HG03095 (cell line): ENCODE data around the gene NGEF.

Experiments used
- ATAC-seq: cut with Tn5 transposase; IDR thresholded peaks from one replicate; pipeline ENCODE4 v1.9.1; 2021; ENCODE audit warnings: moderate library complexity; ENCODE audit not compliant: unreplicated experiment

NGEF gene

GRCh38 chr2:232974396-232974795 is 38.7 kb downstream of the NGEF start:
- no peak for ATAC-seq

GRCh38 chr2:232973796-232974195 is 39.3 kb downstream of the NGEF start:
- no peak for ATAC-seq

GRCh38 chr2:232973011-232973735 is 39.9 kb downstream of the NGEF start:
- ATAC-seq: no peak

DNA sequence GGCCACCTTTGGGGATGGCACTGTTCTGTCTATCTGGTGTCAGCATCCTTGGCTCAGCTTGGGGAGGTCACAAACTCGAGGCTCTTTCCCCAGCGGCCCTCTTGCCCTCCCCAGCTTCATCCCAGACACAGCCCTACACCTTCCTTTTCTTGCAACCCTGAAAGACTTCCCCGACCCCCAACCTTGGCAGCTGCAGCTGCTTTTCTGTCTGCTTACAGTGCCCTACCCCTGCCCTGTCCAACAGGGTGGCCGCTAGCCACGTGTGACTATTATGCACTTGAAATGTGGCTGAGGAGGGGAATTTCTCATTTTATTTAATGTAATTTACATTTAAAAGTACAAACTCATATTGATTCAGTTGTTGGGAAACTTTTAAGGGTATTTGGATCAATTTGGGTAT is 41.3 kb downstream of the NGEF start:
- ATAC-seq: no peak

GRCh38 chr2:232970051-232970450 is 43.0 kb downstream of the NGEF start:
- no peak for ATAC-seq

DNA sequence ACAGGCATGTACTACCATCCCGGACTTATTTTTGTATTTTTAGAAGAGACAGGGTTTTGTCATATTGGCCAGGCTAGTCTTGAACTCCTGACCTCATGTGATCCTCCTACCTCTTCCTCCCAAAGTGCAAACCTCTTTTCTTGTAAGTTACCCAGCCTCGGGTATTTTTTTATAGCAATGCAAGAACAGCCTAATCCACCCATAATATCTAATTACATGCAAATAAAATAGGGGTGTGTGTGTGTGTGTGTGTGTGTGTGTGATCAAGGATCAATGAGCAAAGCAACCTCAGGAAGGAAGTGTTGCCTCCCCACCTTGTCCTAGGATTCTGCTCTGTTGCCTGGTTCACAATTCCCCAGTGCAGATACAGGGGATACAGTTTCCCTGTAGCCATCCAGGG is 45.6 kb downstream of the NGEF start:
- ATAC-seq: no peak

DNA sequence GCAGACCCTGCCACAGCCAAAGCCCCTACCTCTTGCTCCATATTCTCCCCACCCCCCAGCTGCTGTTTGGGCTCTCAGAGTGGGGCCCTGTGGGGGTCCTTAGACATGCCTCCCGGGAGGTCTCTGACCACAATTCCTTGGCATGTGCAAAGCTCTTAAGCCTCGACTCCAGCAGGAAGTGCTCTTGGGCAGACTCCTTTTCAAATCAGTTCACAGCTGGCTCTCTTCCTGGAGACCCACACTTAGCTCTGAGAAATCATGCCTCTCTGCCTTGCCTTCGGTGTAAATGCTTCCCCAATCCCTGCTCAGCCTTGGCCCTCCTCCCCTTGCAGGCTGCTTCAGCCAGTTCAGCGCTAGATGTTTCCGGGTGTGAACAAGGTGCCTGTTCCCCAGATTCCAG is 46.9 kb downstream of the NGEF start:
- no peak for ATAC-seq

GRCh38 chr2:232963913-232964312 is 49.1 kb downstream of the NGEF start:
- no peak for ATAC-seq

GRCh38 chr2:232960862-232961261 is 52.2 kb downstream of the NGEF start:
- no peak for ATAC-seq

DNA sequence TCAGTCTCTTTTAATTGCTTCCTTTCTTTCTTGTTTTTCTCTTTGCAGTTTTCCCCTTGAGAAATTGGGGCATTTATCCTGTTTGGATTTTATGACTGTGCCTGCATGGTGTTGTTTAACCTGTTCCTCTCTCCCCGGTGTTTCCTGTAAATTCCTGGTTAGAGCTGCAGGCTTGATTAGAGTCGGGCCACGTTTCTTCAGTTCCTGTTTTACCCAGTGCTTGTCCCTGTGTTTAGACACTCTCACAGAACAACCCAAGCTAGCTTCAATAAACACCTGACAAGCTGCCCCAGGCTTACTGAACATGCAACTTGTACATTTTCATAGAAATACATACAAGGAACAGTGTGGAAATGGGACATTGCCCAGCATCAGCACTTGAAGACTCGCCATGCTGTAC is 53.9 kb downstream of the NGEF start:
- ATAC-seq: no peak

GRCh38 chr2:232957657-232958090 is 55.4 kb downstream of the NGEF start:
- ATAC-seq: no peak

- peak; percentile 57 for ATAC-seq
Measured at GRCh38 chr2:232955856-232956255, 57.2 kb downstream of the NGEF start.

GRCh38 chr2:232954691-232955090 is 58.4 kb downstream of the NGEF start:
- no peak for ATAC-seq

DNA sequence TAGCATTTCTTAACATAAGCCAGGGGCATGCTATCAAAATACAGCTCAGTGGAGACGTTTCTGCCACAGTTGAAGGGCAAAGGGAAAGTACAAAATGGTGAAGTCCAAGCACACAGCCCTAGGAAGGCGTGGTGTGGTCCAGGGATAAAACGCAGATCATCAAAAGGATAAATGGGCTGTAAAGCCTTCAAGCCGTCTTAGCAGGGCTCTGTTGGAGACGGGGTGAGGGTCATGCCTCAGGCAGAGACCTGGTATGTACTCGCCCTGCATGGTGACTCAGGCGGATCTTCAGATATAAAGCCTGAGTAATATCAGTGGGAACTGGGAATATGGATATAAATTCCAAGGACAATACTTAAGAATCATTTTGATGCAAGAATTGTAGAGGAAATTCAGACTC is 61.2 kb downstream of the NGEF start:
- ATAC-seq: no peak

DNA sequence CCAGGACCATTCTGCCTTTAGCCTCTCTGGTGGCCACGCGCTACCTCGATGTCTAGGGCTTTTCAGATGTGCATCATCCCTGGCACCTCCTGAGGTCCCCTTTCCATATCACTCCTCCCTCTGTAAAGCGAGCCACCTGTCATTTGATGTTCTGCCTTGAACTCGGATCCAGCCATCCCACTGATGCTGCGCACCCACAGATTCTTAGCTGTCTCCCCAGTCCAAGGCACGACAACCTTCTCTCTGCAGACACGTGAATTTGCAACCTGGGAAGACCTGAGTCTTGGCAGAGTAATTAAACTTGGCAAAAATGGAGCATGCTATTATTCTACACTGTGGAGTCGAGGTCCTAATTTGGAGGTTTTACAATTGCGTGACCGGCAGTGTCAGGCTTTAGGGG is 61.9 kb downstream of the NGEF start:
- ATAC-seq: no peak

DNA sequence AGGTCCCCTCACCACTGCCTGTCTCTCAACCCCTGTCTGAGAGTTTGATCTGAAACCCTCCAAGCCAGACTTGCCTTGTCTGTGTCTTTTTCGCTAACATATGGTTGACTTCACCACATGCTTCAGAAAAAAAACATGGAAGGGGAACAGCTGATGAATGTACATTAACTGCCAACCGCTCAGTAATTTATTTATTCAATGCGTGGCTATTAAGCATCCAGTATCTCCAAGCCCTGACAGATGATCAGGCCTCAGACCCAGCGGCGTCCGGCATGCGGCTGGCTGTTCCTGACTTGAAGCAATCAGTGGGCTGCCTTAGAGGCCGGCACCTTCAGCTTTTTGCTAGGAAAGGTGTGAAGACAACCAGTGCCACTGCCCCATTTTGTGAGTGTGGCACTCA is 62.3 kb downstream of the NGEF start:
- ATAC-seq: no peak

DNA sequence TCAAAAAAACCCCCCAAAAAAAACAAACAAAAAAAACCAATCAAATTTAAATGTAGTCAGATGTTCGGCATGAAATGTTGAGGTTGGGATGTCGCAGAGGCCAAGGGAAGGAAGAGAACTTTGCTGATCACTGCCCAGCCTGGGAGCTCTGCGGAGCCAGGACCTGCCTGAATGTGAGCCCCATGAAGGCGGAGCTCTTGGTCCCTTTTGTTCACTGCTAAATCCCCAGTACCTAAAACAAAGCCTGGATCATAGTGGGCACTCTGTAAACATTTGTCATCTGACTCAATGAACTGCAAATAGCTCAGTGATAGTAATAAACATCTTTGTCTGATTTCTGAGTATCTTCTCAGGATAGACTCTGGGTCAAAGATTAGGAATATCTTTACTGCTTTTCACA is 64.0 kb downstream of the NGEF start:
- ATAC-seq: no peak

- no peak for ATAC-seq
Measured at GRCh38 chr2:232942831-232943230, 70.2 kb downstream of the NGEF start.

DNA sequence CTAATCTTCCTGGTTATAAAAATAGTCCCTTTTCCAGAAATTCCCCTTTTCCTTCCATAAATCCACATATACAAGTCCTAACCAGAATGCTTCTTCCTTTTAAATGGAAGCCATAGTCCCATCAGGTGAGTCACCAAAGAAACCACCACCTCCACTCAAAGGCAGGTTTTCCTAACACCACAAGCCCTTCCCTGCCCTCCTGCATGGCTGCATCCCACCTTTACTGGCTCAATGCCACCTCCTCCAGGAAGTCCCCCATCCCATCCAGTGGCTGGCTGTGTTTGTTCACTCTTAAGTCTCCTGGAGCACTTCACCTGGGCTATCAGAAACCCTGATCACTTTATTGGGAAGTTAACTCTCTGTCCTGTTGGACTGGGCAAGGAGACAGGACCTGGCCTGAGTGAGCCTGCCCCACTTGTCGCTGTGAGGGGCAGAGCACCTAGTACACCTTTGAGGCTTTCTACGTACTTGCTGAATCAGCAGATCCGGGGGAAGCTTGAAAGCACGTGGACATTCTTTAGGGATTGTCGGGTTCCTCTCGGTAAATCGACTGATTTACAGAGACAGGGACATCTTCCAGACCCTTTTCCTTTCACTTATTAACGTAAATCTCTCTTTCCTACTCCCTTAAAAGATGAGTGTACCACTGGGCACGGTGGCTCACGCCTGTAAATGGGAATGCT is 71.0 kb downstream of the NGEF start:
- ATAC-seq: no peak

DNA sequence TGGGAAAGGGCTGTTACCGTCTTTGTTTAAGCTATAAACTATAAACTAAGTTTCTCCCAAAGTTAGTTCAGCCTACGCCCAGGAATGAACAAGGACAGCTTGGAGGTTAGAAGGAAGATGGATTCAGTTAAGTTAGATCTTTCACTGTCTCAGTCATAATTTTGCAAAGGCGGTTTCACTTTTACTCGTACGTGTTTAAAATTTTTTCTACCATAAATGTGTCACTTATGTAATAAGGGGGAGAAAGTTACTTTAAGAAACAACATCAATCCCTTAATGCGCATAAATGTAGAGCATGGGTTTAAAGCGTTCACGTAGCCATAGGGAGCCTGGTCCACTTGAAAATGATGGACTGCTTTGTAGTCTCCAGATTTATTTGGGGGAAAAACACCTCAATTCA is 71.7 kb downstream of the NGEF start:
- no peak for ATAC-seq

DNA sequence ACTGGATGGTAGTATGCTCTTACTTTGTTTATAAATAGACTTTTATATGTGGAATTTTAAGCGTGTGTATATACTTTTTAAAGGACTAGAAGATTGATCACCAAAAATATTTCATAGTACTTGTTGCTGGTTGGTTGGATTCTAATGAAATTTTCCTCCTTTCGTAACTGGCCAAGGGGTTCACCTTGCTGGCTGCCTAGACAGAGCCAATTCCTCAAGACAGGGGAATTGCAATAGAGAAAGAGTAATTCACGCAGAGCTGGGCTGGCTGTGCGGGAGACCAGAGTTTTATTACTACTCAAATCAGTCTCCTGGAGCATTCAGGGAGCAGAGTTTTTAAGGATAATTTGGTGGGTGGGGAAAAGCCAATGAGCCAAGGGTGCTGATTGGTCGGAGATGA is 72.3 kb downstream of the NGEF start:
- ATAC-seq: no peak

DNA sequence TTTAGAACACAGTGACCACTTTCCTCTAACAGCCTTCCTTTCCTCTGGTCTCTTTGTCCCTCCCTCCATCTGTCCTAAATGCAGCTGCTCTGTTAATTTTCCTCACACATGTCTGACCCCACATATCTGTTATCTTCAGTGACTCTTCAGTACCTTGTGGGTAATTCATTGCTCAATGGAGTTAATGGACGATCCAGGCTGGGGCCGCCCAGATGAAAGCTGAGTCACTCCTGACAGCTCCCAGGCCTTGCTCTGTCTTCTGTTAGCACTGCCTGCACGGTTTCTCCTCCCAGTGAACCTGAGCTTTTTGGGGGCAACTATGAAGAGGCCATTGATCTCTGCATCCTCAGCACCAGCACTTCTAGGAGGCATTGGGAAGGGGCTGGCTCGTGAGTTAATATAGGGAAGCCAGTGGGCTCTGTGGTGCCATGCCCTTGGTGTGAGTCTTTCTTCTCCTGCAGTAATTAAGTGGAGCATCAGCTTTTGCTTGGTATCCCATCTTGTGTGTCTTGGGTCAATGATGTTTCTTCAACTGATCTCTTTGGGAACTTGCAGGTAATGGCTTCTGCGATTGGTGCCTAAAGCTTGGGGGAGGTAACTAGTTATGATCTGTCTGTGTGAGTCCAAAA is 75.7 kb downstream of the NGEF start:
- no peak for ATAC-seq
